Amniotic epithelial cell (primary cell): ENCODE measurements around the gene RIBC2.
"Not testable (repeated sequence)": the region's sequence is repeated elsewhere in the genome, so short reads cannot be mapped to it uniquely, and the experiment has no call there.

Experiments
- DNase-seq: peaks from one replicate; pipeline ENCODE4 v3.0.0-alpha.2; 2010; ENCODE audit warnings: low read depth

Gene RIBC2

DNA sequence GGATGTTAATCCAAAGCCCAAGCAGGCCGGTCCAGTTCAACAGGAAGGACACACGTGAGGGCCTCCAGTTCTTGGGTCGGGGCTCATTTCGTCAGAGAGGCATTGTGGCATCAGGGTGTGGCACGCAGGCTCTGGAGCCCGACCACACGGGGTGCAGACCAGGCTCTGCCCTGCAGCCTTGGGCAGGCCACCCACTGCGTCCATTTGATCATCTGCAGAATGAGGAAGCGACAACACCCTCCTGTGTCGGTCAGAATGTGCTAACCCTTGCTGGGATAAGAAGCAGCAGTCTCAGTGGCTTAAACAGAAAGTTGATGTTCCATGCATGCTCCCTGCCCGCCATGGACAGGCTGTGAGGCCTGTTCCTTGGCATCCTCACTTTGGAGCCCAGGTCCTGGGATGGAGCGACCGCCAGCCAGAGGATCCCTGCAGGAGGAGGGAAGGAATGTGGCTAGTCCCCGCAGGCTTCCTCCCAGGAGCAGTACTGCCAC is 10.8 kb downstream of the RIBC2 start:
- DNase-seq, result no peak

DNA sequence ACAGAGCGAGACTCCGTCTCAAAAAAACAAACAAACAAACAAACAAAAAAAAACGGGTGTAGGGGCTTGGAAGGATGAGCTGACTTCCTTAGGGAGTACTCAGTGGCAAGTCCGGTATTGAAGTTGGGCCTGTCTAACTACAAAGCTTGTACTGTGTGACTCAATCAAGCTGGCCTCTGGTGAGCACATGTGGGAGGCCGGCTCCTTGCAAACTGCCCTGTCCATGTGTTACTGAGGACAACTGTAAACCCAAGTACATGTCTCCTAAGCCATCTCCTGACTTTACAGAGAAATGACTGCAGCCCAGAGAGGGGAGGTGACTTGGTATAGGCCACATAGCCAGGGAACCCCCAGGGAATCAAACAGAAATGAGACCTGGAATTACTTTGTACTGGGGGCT is 11.6 kb downstream of the RIBC2 start:
- peak; percentile 27 for DNase-seq

DNA sequence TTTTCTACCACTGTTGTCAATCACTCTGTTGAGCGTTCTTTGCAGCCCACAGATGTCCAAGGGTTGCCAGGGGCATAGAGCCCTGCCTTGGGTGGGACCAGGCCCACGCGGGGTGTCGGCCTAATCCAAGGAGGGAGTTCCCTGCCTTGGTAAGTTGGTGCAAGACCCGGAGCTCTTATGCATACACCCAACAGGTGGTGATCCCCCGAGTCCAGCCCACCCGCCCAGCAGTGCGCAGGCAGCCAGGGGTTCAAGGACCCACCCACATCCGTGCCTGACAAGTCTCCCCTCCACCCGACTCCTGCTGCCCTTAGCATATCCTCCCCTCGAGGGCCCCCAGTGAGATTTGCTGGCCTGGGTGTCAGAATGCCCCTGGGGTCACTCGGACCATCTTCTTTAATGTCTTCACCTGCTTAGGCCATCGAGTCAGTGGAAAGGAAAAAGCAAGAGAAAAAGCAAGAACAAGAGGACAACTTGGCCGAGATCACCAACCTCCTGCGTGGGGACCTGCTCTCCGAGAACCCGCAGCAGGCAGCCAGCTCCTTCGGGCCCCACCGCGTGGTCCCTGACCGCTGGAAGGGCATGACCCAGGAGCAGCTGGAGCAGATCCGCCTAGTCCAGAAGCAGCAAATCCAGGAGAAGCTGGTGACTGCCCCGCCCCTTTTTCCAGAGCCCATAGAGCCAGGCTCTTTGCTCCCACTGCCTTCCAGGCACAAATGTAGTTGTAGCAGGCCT is 12.2 kb downstream of the RIBC2 start:
- DNase-seq, result no peak

DNA sequence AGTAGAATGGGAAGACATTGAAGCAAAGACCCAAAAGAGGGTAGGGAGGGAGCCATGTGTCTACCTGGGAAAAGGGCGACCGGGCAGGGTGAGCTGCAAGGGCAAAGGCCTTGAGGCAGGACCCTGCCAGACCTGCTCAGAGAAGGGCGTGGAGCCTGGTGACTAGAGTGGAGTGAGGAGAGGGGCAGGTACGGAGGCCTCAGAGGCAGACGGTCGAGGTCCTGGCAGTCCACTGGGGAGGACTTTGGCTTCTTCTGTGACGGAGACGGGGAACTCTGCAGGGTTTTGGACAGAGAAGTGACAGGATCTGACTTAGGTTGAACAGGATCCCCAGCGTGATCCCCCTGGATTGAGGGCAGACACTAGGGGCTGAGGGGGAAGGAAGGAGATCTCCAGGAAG is 12.9 kb downstream of the RIBC2 start:
- DNase-seq, result no peak

DNA sequence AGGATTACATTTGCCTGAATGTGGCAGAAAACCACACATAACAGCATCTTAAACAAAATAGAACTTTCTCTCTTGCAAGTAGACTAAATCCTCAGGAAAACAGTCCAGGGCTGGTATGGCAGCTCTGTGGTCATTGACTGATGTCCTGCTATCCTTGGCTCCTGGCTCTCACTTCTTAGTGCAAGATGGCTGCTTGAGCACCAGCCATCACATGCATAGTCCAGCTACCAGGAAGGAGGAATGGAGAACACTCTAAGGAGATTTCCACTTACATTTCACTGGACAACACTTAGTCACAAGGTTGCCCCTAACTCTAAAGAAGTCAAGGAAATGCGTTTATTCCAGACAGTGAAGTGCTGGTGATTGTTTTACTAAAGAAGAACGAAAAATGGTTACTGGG is 13.6 kb downstream of the RIBC2 start:
- DNase-seq, result no peak

DNA sequence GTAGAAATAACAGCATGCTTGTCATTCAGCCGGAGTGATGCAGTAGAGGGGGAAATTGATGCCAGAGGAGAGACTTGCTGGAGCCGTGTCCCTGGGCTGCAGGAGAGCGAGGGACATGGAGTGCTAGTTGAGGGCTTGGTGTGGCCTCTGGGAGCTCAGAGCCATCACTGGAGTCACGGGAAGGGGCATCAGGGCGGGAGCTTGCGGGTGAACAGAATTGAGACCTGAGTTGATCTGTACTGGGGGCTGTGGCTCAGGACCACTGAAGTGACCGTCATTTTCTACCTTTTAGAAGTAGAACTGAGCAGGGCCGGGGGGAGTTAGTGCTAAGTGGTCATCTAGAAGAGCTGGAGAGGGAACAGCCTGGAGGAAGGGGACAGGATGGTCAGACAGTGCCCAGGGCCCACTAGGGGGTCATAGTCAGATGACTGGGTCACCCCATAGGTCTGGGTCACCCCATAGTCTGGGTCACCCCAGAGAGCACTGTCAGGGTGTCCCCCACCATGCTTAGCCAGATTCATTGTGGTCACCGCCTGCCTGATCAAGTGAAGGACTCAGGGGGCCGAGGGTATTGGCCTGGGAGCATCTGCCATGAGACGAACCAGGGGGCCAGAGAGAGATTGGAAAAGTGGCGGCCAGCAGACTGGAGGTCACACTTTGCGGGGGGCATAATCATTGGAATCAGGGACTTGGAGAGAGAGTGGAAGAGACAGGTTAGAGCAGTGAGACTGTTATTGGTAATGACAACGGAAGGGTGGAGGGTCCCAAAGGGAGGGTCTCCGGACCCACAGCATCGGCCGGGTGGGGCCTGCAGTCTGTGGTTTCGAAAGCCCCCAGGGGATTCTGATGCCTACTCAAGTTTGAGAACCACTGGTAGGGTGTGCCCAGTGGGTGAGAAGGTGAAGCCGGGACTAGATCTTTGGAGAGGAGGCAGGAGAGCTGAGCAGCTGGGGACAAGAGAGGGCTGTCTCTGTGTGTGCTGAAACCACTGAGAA is 15.2 kb downstream of the RIBC2 start:
- no peak for DNase-seq

DNA sequence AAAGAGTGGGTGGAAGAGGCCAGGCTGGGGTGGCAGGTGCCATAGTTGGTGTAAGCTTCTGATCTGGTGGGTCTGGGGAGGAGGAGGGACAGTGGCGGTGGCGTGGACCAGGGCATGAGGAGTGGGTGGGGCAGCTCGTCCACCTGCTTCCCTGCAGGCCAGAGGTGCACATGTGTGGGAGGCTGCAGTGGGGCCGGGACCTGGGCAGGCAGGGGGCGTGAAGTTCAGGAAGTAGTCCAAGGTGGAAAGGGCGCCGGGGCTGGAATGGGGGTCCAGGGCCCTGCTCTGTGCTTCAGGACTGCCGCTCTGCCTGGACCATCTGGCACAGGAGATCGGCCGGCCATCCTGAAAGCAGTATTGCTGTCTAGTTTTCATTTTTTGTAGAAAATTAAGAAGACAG is 15.9 kb downstream of the RIBC2 start:
- DNase-seq, result no peak

DNA sequence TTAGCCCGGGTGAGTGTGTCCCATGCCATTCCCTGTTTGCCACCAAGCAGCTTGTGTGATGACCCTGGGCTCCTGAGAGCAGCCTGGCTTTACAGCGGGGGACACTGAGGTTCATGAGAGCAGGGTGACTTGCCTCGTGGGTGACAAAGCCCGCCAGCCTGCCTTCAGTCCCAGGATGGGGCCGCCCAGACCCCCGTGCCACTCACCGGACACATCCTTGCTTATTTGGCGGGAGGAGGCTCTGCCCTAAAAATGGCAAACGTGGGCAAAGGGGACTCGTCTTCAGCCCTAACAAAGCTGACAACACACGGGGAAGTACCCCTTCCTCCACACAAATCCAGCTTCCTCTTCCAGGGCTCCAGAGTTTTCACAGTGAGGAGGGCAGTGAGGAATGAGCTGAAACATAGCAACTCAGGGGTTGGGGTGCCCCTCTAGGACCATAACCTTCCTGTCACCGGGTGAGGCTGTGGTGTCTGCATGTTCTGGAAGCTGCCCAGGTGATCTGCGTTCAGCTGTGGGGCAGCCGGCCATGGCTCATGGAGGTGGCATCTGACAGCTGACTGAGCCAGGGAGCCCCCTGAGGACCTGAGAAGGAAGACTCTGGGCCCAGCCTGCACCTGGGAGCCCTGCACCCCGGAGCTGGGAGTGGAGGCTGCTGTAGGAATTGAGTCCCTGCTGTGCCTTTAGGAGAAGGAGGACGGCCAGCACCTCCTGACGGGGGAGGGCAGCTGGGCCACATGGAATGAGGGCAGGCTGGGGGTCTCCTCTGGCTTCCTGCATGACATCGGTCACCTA is 16.7 kb downstream of the RIBC2 start:
- DNase-seq, result no peak

DNA sequence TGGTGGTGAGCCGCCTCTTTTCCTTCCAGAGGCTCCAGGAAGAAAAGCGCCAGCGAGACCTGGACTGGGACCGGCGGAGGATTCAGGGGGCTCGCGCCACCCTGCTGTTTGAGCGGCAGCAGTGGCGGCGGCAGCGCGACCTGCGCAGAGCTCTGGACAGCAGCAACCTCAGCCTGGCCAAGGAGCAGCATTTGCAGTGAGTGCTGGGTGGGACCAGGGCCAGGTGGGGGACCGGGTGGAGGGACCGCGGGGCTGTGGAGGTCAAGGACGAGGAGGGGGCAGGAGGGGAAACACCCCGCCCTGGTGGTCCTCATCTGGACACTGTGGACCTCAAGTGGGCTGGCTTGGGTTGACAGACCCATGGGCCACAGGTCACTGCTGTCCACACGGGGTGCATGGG is 17.4 kb downstream of the RIBC2 start:
- no peak for DNase-seq

DNA sequence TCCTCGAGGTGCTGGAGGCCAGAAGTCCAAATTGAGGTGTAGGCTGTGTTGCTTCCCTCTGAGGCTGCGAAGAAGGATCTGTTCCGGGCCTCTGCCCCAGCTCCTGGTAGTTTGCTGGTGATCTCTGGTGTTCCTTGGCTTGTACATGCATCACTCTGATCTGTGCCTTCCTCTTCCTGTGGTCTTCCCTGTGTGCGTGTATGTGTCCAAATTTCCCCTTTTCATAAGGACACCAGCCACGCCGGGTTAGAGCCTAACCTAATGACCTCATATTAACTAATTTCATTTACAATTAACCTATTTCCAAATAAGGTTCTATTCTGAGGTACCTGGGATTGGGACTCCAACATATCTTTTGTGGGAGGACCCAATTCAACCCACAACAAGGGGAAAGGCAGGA is 21.5 kb downstream of the RIBC2 start:
- no peak for DNase-seq

DNA sequence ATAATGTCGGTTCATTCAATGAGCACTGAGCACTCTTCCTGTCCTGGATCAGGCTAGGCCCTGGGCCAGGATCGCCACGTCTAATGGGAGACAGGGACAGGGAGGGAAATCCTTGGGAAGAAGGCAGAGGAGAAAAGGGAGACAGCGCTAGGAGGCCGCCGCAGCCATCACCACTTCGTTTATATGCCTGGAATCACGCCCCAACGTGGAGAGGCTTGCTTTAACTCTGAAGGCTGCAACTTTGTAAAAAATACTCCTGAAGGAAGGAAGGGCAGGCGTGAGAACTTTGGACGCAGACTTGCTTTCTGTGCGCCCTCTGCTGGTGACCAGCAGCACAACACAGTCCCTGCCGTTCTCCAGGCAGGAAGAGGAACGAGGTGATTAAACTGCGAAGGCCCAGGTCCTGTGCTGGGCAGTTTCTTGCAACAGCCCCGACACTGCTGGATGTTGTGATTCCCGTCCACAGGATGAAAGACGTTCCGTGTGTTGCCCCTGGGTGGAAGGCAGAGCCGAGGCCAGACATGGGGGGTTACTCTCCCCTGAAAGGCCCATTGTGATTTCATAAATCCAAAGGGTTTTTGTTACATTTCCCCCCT is 22.1 kb downstream of the RIBC2 start:
- DNase-seq, result peak; percentile 86

DNA sequence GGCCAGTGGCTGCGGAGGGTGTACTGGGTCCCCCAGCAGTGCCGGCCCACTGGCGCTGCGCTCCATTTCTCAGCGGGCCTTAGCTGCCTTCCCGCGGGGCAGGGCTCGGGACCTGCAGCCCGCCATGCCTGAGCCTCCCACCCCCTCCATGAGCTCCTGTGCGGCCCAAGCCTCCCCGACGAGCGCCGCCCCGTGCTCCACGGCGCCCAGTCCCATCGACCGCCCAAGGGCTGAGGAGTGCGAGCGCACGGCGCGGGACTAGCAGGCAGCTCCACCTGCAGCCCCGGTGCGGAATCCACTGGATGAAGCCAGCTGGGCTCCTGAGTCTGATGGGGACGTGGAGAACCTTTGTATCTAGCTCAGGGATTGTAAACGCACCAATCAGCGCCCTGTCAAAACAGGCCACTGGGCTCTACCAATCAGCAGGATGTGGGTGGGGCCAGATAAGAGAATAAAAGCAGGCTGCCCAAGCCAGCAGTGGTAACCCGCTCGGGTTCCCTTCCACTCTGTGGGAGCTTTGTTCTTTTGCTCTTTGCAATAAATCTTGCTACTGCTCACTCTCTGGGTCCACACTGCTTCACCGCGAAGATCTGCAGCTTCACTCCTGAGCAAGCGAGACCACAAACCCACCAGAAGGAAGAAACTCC is 23.5 kb downstream of the RIBC2 start:
- DNase-seq, result not testable (repeated sequence)

DNA sequence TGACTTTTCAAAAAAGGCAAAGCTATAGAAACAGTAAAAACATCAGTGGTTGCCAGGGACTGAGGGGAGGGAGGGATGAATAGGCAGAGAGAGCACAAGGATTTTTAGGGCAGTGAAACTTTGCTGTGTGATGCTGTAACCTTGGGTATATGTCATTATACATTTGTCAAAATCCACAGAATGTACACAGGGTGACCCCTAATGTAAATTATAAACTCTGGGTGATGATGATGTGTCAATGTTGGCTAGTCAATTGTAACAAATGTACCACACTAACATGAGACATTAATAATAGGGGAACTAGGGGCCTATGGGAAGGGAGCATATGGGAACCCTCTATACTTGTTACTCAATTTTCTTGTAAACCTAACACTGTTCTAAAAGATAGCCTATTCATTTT is 24.8 kb downstream of the RIBC2 start:
- no peak for DNase-seq

DNA sequence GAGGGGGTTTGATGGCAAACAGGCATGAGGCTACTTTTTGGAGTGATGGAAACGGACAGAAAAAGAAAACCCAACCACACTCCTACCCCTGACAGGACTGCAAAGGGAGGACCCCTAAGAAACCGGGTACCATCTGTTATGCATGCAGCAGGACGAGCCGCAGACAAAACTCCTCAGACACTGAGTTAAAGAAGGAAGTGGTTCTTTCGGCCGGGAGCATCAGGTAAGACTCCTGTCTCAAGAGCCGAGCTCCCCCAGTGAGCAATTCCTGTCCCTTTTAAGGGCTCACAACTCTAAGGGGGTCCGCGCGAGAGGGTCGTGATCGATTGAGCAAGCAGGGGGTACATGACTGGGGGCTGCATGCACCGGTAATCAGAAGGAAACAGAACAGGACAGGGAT is 27.2 kb downstream of the RIBC2 start:
- not testable (repeated sequence) for DNase-seq

DNA sequence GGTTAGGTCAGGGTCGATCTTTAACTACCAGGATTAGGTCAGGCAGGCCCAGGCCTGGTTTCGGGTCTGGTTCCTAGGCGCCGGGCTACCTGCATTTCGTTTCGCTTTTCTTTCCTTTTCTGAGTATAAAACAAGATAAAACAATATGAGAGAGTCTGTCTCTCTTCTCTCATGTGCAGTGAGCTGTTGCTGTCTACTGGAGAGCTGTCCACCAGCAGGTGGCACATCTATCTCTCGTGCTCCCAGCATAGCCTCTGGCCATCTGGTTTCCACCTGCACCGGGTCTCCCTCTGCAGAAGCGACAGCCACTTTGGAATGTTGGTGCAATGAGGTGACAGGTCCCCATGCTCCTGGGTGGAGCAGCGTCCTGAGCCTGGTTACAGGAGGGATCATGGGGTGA is 27.6 kb downstream of the RIBC2 start:
- DNase-seq, result peak; percentile 59

DNA sequence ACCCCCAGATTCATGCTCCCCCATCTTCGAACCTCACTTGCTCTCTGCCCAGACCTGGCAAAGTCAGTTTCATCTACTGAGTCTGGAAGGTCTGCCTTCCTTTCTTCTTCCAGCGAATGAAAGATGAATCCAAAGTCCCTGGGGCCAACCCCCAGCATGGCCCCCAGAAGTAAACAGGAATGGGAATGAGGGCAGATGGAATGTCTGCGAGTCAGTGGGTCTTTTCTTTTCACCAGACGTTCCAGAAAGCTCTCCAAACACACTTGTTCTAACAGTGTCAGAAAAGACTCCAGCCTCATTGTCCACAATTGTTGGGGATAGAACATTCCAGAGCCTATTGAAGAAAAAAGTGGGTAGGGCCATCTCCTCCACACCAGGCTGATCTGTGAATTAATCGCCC is 28.6 kb downstream of the RIBC2 start:
- no peak for DNase-seq

DNA sequence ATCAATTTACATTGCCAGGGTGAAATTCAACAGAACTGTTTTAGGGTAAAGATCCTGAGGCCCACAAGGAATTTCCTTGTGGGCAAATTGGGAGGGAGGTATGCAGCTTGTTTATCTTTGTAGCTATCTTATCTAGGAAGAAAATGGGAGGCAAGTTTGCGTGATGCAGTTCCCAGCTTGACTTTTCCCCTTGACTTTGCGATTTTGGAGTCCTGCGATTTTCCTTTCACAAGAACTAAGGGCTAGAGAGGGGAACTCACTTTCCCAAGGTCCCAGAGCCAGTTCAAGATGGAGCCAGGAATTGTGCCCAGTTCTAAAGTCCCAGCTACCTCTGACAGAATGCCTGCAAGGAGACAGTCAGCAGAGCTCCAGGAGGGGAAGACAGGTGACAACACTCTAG is 30.7 kb downstream of the RIBC2 start:
- DNase-seq, result peak; percentile 72

DNA sequence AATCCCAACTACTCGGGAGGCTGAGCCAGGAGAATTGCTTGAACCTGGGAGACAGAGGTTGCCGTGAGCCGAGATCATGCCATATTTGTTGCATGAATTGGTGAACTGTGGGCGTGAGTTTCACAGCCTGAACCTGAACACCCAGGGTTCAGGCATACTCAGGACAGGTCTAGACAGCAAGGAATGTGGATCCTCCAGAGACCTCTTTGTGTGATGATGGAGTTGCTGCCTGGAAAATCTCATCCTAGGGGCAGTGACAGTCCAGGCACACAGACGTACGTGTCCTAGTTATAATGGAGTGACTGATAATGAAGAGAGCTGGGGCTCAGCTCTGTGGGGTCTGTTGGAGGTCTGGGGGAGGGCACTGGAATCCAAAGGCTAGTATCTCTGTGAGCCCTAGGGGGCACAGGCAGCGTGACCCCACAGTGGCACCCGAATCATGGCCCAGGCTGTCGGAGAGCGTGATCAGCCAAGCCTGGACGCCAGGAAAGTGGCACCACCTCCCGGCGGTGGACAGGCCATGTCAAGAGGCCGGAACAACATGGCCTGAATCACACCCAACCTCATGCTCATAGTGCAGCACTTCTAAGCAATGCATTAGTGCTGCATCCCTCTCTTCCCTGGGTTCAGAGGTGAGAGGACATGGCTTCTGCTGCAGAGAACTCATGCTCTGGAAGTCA is 31.7 kb downstream of the RIBC2 start:
- DNase-seq, result no peak

DNA sequence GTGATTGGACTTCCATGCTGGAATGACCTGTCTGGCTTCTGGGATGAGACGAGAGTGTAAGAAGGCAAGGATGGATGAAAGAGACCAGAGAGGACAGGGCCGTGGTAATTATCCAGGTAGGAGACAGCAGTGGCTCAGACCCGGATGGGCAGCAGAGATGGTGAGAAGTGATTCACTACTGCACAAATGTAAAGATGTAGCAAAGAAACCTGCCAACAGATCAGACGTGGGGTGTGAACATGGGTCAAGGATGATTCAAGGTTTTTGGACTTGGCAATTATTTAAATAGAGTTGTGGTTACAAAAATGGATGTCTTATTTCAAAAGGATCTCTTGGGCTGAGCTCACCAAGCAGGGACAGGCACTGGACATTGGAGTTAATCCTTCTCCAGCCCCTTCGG is 32.7 kb downstream of the RIBC2 start:
- DNase-seq, result peak; percentile 73

DNA sequence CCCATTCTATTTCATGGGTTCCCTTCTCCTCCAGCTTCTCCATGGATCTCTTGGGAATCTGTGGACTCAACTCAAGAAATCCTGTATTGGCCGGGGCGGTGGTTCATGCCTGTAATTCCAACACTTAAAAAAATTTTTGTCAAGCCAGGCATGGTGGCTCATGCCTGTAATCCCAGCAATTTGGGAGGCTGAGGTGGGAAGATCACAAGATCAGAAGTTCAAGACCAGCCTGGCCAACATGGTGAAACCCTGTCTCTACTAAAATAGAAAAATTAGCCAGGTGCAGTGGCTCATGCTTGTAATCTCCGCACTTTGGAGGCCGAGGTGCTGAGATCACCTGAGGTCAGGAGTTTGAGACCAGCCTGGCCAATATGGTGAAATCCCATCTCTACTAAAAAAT is 34.1 kb downstream of the RIBC2 start:
- not testable (repeated sequence) for DNase-seq

DNA sequence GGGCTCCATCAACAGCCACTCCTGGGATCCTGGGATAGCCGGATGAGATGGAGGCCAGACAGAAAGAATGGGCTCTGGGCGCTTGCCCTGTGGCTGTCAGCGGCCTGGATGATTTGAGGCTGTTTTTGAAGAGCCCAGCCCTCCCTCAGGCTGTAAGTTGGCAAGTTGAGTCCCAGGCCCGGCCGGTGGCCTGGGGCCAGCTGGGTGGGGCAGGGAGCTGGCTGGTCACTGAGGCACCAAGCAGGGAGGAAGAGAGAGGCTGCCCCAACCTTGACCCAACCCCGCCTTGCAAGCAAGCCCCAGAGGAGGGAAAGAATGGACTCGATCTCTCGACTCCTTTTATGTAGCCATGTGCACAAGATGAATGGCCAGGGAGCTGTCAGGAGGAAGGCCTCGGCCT is 34.9 kb downstream of the RIBC2 start:
- DNase-seq, result no peak
